Fibroblast of lung (primary cell): ENCODE data around the gene ATP2A2. TPM values are rescaled to one million over a fixed set of nuclear protein-coding genes. Genes with fewer than 3 reads are reported as not detected.

ENCODE experiments used
- DNase-seq, 2 donors: peaks; one replicate each; pipeline versions ENCODE4 v3.0.0 to v3.0.0-alpha.2; 2010; ENCODE audit warnings: low read depth in 2 of 2
- H2AFZ ChIP-seq: 2 replicates; pipeline ENCODE4 v1.5.1; 2012; ENCODE audit warnings: low read length, control low read depth, inconsistent platforms
- H3K27ac ChIP-seq: 2 replicates; pipeline ENCODE4 v1.5.1; 2011; ENCODE audit warnings: low read length, control low read depth; ENCODE audit not compliant: insufficient read depth
- H3K27me3 ChIP-seq: 2 replicates; pipeline ENCODE4 v1.5.1; 2011; ENCODE audit warnings: mild to moderate bottlenecking, low read length; ENCODE audit not compliant: control insufficient read depth, insufficient read depth
- H3K36me3 ChIP-seq: 2 replicates; pipeline ENCODE4 v1.5.1; 2011; ENCODE audit warnings: low read length; ENCODE audit not compliant: control insufficient read depth, insufficient read depth
- H3K4me1 ChIP-seq: 2 replicates; pipeline ENCODE4 v1.5.1; 2011; ENCODE audit warnings: low read length; ENCODE audit not compliant: control insufficient read depth, insufficient read depth; ENCODE audit errors: extremely low read depth
- H3K4me2 ChIP-seq: 2 replicates; pipeline ENCODE4 v1.5.1; 2011; ENCODE audit warnings: low read length, control low read depth; ENCODE audit not compliant: insufficient read depth; ENCODE audit errors: extremely low read depth
- H3K4me3 ChIP-seq, 4 experiments: fragments of 200-600 bp in 1 of 4; sonication (generic) in 1 of 4; replicated peaks in 1 of 4; 2 replicates each; pipeline ENCODE4 v1.5.1; 2011 to 2016; ENCODE audit warnings: low read length in 4 of 4, low read depth in 3 of 4, mild to moderate bottlenecking in 3 of 4, control low read depth in 2 of 4, inconsistent platforms in 1 of 4, mixed read lengths in 1 of 4; ENCODE audit not compliant: insufficient read depth in 1 of 4; ENCODE audit errors: control extremely low read depth in 1 of 4
- H3K79me2 ChIP-seq: 2 replicates; pipeline ENCODE4 v1.5.1; 2012; ENCODE audit warnings: mild to moderate bottlenecking, low read length, inconsistent platforms; ENCODE audit not compliant: control insufficient read depth, insufficient read depth
- H3K9ac ChIP-seq: 2 replicates; pipeline ENCODE4 v1.5.1; 2011; ENCODE audit warnings: mild to moderate bottlenecking, low read length, control low read depth; ENCODE audit not compliant: insufficient read depth
- H3K9me3 ChIP-seq: 2 replicates; pipeline ENCODE4 v1.5.1; 2012; ENCODE audit warnings: low read depth, low read length; ENCODE audit not compliant: control insufficient read depth, insufficient read depth
- H4K20me1 ChIP-seq: 2 replicates; pipeline ENCODE4 v1.5.1; 2011; ENCODE audit warnings: low read length; ENCODE audit not compliant: control insufficient read depth, insufficient read depth; ENCODE audit errors: extremely low read depth
- EZH2 ChIP-seq: IDR thresholded peaks from 2 replicates; pipeline ENCODE4 v1.5.1; 2012; ENCODE audit warnings: low read length, control low read depth, mild to moderate bottlenecking; ENCODE audit errors: missing control alignments
- polyA plus RNA-seq, 2 donors: library from polyadenylated mRNA; depleted of rRNA in 1 of 2; stranded (reverse) in 1 of 2; unstranded in 1 of 2; fragments of >200 nt; gene quantifications; 2 replicates each; pipeline ENCODE4 v1.2.1, GENCODE V29; 2011 to 2012; ENCODE audit warnings: missing spikeins in 1 of 2
- total RNA-seq: library from RNA; depleted of rRNA; stranded (reverse); fragments of >200 nt; gene quantifications from 2 replicates; pipeline ENCODE4 v1.2.1, GENCODE V29; 2014
- TF ChIP-seq, protein P1 (sequence below), 2 donors: IDR thresholded peaks in 1 of 2; conservative IDR thresholded peaks in 1 of 2; 1 replicate in 1 of 2; 2 replicates in 1 of 2; pipeline ENCODE4 v1.5.1; 2011 to 2012; ENCODE audit warnings: low read length in 2 of 2, control low read depth in 1 of 2, inconsistent platforms in 1 of 2, low read depth in 1 of 2, mild to moderate bottlenecking in 1 of 2

The ATP2A2 gene
- total and polyA plus RNA-seq, 2 donors (not counting 1 experiment from before 2014, with no cell fraction given), result 151 to 216 TPM

DNA sequence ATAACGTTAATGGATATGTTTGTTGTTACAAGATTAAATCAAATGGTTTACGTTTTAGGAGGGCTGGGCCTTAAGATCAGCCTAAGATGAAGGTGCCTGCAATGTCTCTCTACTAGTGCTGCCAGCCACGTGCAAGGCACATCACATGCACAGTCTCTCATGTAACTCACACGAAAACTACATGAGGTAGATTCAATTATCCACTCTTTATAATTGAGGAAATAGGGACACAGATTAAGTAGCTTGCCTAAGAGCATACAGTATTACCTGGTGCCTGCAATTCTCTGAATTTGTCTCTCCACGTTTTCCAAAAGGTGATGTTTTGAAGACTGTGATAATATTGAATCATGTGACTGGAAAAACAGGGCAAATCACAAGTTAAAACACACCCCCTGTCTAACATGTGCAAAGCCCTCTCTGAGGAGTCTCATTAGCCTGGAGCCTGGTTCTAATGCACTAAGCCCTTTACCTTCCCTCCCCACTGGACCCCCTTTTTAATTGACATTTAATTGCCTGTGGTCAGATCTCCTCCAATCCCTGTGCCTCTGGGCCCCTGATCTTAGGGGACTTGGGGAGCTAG, 14.6 kb upstream of the ATP2A2 start:
- H3K27me3 ChIP-seq, result no peaks in the 10 kb centered on the region
- H3K79me2 ChIP-seq, result no peaks in the 10 kb centered on the region
- H3K4me1 ChIP-seq, result peaks cover 25% of the 10 kb centered on the region
- no peak overlapping the region for H2AFZ ChIP-seq
- TF ChIP-seq EZH2, result no peak
- TF ChIP-seq, protein P1, sequence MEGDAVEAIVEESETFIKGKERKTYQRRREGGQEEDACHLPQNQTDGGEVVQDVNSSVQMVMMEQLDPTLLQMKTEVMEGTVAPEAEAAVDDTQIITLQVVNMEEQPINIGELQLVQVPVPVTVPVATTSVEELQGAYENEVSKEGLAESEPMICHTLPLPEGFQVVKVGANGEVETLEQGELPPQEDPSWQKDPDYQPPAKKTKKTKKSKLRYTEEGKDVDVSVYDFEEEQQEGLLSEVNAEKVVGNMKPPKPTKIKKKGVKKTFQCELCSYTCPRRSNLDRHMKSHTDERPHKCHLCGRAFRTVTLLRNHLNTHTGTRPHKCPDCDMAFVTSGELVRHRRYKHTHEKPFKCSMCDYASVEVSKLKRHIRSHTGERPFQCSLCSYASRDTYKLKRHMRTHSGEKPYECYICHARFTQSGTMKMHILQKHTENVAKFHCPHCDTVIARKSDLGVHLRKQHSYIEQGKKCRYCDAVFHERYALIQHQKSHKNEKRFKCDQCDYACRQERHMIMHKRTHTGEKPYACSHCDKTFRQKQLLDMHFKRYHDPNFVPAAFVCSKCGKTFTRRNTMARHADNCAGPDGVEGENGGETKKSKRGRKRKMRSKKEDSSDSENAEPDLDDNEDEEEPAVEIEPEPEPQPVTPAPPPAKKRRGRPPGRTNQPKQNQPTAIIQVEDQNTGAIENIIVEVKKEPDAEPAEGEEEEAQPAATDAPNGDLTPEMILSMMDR (conservative IDR thresholded peaks at IDR 0.05 in 1 of 2, IDR thresholded peaks at IDR 0.05 in 1 of 2; ENCODE audit: low read depth in 1 of 2, low read length in 2 of 2), result no peak
- no peaks in the 10 kb centered on the region for H3K9me3 ChIP-seq
- no peaks in the 10 kb centered on the region for H4K20me1 ChIP-seq
- peak overlapping the region; percentile 39 for H3K4me2 ChIP-seq
- DNase-seq, result no peak
- H3K36me3 ChIP-seq, result no peaks in the 10 kb centered on the region
- peak overlapping the region; percentile 30 for H3K27ac ChIP-seq
- H3K9ac ChIP-seq, result no peak overlapping the region
- H3K4me3 ChIP-seq, result no peak overlapping the region

DNA sequence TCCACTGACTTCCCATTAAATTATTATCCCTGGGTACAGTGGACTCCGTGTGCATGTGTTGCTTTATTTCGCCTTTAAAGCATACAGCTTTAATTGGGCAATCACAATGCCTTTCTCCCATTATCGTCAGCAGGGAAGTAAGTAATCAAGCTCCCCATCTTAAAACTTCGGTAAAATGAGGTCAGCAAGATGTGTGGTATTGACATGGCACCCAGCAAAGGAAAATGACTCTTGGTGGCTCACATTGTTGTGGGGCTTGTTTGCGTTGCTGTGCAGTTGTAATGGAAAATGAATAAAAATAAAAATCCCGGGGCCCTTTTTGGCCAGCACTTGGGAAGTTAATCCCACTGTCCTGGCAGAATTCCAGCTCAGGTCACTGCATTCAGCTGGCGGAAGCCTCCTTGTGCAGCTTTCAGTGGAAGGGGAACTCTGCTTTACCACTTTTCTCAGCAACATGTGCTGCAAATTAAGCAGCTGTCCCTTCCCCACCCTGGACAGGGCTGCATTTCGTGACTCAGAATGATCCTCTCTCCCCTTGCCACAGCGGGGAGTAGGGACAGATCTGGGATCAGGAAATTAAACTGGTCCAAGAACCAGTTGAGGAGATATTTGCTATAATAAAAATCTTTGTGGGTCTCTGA, 13.9 kb upstream of the ATP2A2 start:
- Histone ChIP-seq H3K4me3 (peak overlapping the region in 1 of 4 experiments; percentile 11), H3K27ac (peak overlapping the region; percentile 30), H3K4me1 (peaks cover 29% of the 10 kb centered on the region)

DNA sequence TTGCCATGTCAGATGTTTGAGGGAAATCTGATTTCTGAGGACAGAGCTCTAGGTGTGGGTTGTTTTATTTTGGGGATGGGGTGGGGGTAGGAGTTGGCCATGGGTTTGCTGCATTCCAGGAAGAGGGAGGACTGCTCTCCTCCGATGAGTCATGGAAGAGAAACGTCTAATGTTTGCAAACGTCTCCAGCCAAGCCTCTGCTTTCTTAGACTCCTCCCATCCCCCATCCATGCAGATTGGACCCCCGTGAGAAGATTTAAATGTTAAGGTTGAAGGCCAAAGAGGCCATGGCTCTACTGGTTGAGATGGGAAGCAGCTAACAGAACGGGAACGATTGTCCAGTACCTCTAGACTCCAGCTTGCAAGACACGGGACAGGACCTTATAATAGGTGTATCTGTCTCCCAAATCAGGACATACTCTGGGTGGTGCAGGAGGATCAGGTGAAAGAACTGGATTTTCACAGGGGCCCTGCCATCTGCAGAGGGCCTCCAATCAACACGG, 11.4 kb upstream of the ATP2A2 start:
- no peak overlapping the region for H2AFZ ChIP-seq
- H3K9me3 ChIP-seq, result no peaks in the 10 kb centered on the region
- TF ChIP-seq, protein P1 (conservative IDR thresholded peaks at IDR 0.05 in 1 of 2, IDR thresholded peaks at IDR 0.05 in 1 of 2; ENCODE audit: low read depth in 1 of 2, low read length in 2 of 2), result no peak
- TF ChIP-seq EZH2, result no peak
- DNase-seq, result peak; percentile 77 to 90
- no peaks in the 10 kb centered on the region for H4K20me1 ChIP-seq
- H3K79me2 ChIP-seq, result no peaks in the 10 kb centered on the region
- peak overlapping the region in 1 of 4 experiments; percentile 6 for H3K4me3 ChIP-seq
- no peaks in the 10 kb centered on the region for H3K36me3 ChIP-seq
- H3K4me1 ChIP-seq, result peaks cover 29% of the 10 kb centered on the region
- H3K27ac ChIP-seq, result peak overlapping the region; percentile 61
- H3K4me2 ChIP-seq, result peak overlapping the region; percentile 67
- no peak overlapping the region for H3K9ac ChIP-seq
- no peaks in the 10 kb centered on the region for H3K27me3 ChIP-seq

More for the DNA sequence above, 13.9 kb upstream of the ATP2A2 start:
- Histone ChIP-seq H3K36me3 (no peaks in the 10 kb centered on the region), H2AFZ (no peak overlapping the region), H3K9ac (no peak overlapping the region), H3K27me3 (no peaks in the 10 kb centered on the region), H4K20me1 (no peaks in the 10 kb centered on the region), H3K79me2 (no peaks in the 10 kb centered on the region), H3K9me3 (no peaks in the 10 kb centered on the region), H3K4me2 (peak overlapping the region; percentile 59)
- peak; percentile 65 to 77 for DNase-seq
- no peak for TF ChIP-seq EZH2
- TF ChIP-seq, protein P1 (conservative IDR thresholded peaks at IDR 0.05 in 1 of 2, IDR thresholded peaks at IDR 0.05 in 1 of 2; ENCODE audit: low read depth in 1 of 2, low read length in 2 of 2), result no peak
